Endodermal cell (in vitro differentiated cells): ENCODE results near the gene IFT88. TPM values are rescaled to one million over a fixed set of nuclear protein-coding genes. Genes with fewer than 3 reads are reported as not detected.
"Not testable (repeated sequence)": the region's sequence is repeated elsewhere in the genome, so short reads cannot be mapped to it uniquely, and the experiment has no call there.

Experiments used
- DNase-seq: peaks from one replicate; pipeline ENCODE4 v3.0.0-alpha.2; 2017
- H3K27ac ChIP-seq: 2 replicates; pipeline ENCODE4 v1.5.1; 2013; ENCODE audit warnings: mild to moderate bottlenecking, low read depth, low read length, moderate library complexity
- H3K27me3 ChIP-seq: 2 replicates; pipeline ENCODE4 v1.6.1; 2013; ENCODE audit warnings: mild to moderate bottlenecking, low read length, moderate library complexity; ENCODE audit not compliant: insufficient read depth, control insufficient read depth, poor library complexity, severe bottlenecking
- H3K36me3 ChIP-seq: 2 replicates; pipeline ENCODE4 v1.7.0; 2013; ENCODE audit warnings: mild to moderate bottlenecking, low read length, moderate library complexity; ENCODE audit not compliant: control insufficient read depth, insufficient read depth
- H3K4me1 ChIP-seq: one replicate; pipeline ENCODE4 v1.7.0; 2013; ENCODE audit warnings: low read length; ENCODE audit not compliant: control insufficient read depth, insufficient read depth
- H3K4me3 ChIP-seq: 2 replicates; pipeline ENCODE4 v1.5.1; 2013; ENCODE audit warnings: mild to moderate bottlenecking, low read length, moderate library complexity
- H3K9ac ChIP-seq: 2 replicates; pipeline ENCODE4 v1.6.1; 2013; ENCODE audit warnings: mild to moderate bottlenecking, low read length, moderate library complexity; ENCODE audit not compliant: poor library complexity, severe bottlenecking; ENCODE audit errors: extremely low read depth
- H3K9me3 ChIP-seq: 2 replicates; pipeline ENCODE4 v1.6.1; 2013; ENCODE audit warnings: mild to moderate bottlenecking, low read length, moderate library complexity; ENCODE audit not compliant: control insufficient read depth
- H3K27ac Mint-ChIP-seq: 2 replicates; pipeline ENCODE4 v1.8.0; 2020; ENCODE audit warnings: mixed read lengths
- H3K27me3 Mint-ChIP-seq: 2 replicates; pipeline ENCODE4 v1.8.0; 2021; ENCODE audit warnings: mild to moderate bottlenecking, mixed read lengths; ENCODE audit not compliant: insufficient read depth
- H3K36me3 Mint-ChIP-seq: 2 replicates; pipeline ENCODE4 v1.8.0; 2020; ENCODE audit warnings: low read depth, mixed read lengths
- H3K4me1 Mint-ChIP-seq: 2 replicates; pipeline ENCODE4 v1.8.0; 2020; ENCODE audit warnings: mixed read lengths
- H3K4me3 Mint-ChIP-seq: 2 replicates; pipeline ENCODE4 v1.8.0; 2020; ENCODE audit warnings: mild to moderate bottlenecking, moderate library complexity, mixed read lengths
- H3K9me3 Mint-ChIP-seq: 2 replicates; pipeline ENCODE4 v1.8.0; 2020; ENCODE audit warnings: mild to moderate bottlenecking, mixed read lengths
- WGBS, 2 experiments: methylation state at CpG; one replicate each; pipeline versions ENCODE4 v1.1.5 to v1.1.7; 2013; ENCODE audit warnings: missing lambda C conversion rate in 2 of 2, mixed read lengths in 1 of 2; ENCODE audit not compliant: insufficient coverage in 1 of 2, insufficient read length in 1 of 2; 5-methylcytosine and 5-hydroxymethylcytosine counted together
- total RNA-seq, 2 donors: library from RNA; stranded (reverse); fragmentation: NEBNext Ultra II Directional in 1 of 2; extraction: Animal tissue kit (Norgen Biotek cat#: 25700) in 1 of 2; gene quantifications; 2 replicates in 1 of 2; 3 replicates in 1 of 2; pipeline ENCODE4 v1.2.1, GENCODE V29; 2021
- TF ChIP-seq, protein P1 (sequence below): fragments of 200-600 bp; sonication (generic); conservative IDR thresholded peaks from 2 replicates; pipeline ENCODE4 v1.5.0; 2021; ENCODE audit warnings: antibody characterized with exemption, mild to moderate bottlenecking

IFT88 gene
- total RNA-seq, 2 donors from 2014 or later: 15.2 to 18.7 TPM

DNA sequence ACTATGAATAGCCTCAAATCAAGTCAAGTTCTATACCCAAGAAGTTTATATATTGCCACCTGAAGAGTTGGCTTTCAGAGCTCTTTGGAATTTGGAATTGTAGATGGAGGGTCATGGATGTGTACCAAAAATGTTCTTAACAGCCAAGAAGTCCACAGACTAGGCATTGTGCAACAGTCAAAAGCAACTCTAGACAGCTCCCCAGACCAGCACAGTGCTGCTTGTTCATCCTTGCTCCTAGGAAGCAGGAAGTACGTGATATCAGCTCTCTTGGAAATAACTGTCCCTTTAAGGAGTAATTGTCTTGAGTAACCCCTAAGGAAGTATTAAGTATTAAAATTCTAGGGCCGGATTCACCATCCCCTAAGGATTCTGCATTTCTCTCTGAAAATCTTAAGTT, 105.8 kb downstream of the IFT88 start:
- WGBS, 2 experiments: 65 to 72% methylated on average over 2 of the region's 2 CpGs
- Mint-ChIP-seq H3K9me3 (no peaks in the 10 kb centered on the region), H3K4me3 (no peak overlapping the region), H3K36me3 (peaks cover 8% of the 10 kb centered on the region), H3K27ac (no peak overlapping the region), H3K4me1 (peaks cover 9% of the 10 kb centered on the region), H3K27me3 (no peaks in the 10 kb centered on the region)
- TF ChIP-seq, protein P1, sequence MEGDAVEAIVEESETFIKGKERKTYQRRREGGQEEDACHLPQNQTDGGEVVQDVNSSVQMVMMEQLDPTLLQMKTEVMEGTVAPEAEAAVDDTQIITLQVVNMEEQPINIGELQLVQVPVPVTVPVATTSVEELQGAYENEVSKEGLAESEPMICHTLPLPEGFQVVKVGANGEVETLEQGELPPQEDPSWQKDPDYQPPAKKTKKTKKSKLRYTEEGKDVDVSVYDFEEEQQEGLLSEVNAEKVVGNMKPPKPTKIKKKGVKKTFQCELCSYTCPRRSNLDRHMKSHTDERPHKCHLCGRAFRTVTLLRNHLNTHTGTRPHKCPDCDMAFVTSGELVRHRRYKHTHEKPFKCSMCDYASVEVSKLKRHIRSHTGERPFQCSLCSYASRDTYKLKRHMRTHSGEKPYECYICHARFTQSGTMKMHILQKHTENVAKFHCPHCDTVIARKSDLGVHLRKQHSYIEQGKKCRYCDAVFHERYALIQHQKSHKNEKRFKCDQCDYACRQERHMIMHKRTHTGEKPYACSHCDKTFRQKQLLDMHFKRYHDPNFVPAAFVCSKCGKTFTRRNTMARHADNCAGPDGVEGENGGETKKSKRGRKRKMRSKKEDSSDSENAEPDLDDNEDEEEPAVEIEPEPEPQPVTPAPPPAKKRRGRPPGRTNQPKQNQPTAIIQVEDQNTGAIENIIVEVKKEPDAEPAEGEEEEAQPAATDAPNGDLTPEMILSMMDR: no peak
- no peak for DNase-seq
- no peaks in the 10 kb centered on the region for H3K27me3 ChIP-seq
- H3K4me3 ChIP-seq: no peak overlapping the region
- H3K27ac ChIP-seq: no peak overlapping the region
- H3K4me1 ChIP-seq: peaks cover under 1% of the 10 kb centered on the region
- H3K9ac ChIP-seq: no peak overlapping the region
- no peaks in the 10 kb centered on the region for H3K9me3 ChIP-seq
- H3K36me3 ChIP-seq: no peaks in the 10 kb centered on the region

- no peak overlapping the region for H3K4me3 Mint-ChIP-seq
- no peaks in the 10 kb centered on the region for H3K9me3 ChIP-seq
- H3K36me3 Mint-ChIP-seq: peaks cover 8% of the 10 kb centered on the region
- WGBS, 2 experiments: 94 to 97% methylated on average over 5 of the region's 5 CpGs
- no peaks in the 10 kb centered on the region for H3K9me3 Mint-ChIP-seq
- H3K27me3 Mint-ChIP-seq: no peaks in the 10 kb centered on the region
- H3K27ac Mint-ChIP-seq: no peak overlapping the region
- no peak overlapping the region for H3K4me3 ChIP-seq
- H3K27me3 ChIP-seq: no peaks in the 10 kb centered on the region
- H3K4me1 ChIP-seq: peaks cover 5% of the 10 kb centered on the region
- H3K9ac ChIP-seq: no peak overlapping the region
- no peak for DNase-seq
- no peaks in the 10 kb centered on the region for H3K36me3 ChIP-seq
- H3K4me1 Mint-ChIP-seq: peaks cover 17% of the 10 kb centered on the region
- no peak overlapping the region for H3K27ac ChIP-seq
- TF ChIP-seq, protein P1: no peak
Measured at GRCh38 chr13:20673715-20674114, 106.8 kb downstream of the IFT88 start.

- H3K4me3 ChIP-seq: no peak overlapping the region
- peaks cover 5% of the 10 kb centered on the region for H3K4me1 ChIP-seq
- no peak overlapping the region for H3K27ac ChIP-seq
- no peaks in the 10 kb centered on the region for H3K9me3 ChIP-seq
- Mint-ChIP-seq H3K36me3 (peaks cover 11% of the 10 kb centered on the region), H3K4me1 (peaks cover 19% of the 10 kb centered on the region), H3K27me3 (no peaks in the 10 kb centered on the region), H3K4me3 (no peak overlapping the region), H3K27ac (no peak overlapping the region), H3K9me3 (no peaks in the 10 kb centered on the region)
- TF ChIP-seq, protein P1: no peak
- no peaks in the 10 kb centered on the region for H3K36me3 ChIP-seq
- 97 to 100% methylated on average over 1 to 2 of the region's 2 CpGs for WGBS, 2 experiments
- DNase-seq: no peak
- no peak overlapping the region for H3K9ac ChIP-seq
- no peaks in the 10 kb centered on the region for H3K27me3 ChIP-seq
Measured at GRCh38 chr13:20676213-20676612, 109.3 kb downstream of the IFT88 start.

GRCh38 chr13:20678606-20679005, 111.6 kb downstream of the IFT88 start:
- H3K4me3 ChIP-seq, DNase-seq, H3K4me1 ChIP-seq, H3K27me3 Mint-ChIP-seq, H3K9me3 ChIP-seq, H3K9me3 Mint-ChIP-seq, H3K9ac ChIP-seq, H3K27ac ChIP-seq, H3K36me3 Mint-ChIP-seq, H3K27me3 ChIP-seq, H3K27ac Mint-ChIP-seq, H3K4me3 Mint-ChIP-seq, H3K36me3 ChIP-seq: not testable (repeated sequence)
- peaks cover 33% of the 10 kb centered on the region for H3K4me1 Mint-ChIP-seq
- WGBS, 2 experiments: 69 to 75% methylated on average over 4 to 7 of the region's 7 CpGs
